Trophoblast cell (in vitro differentiated cells and primary cell): ENCODE results near the gene DMBX1.

Experiments used
- DNase-seq, 2 donors: peaks; one replicate each; pipeline ENCODE4 v3.0.0-alpha.2; 2016
- H2AFZ ChIP-seq: 2 replicates; pipeline ENCODE4 v1.6.1; 2013; ENCODE audit warnings: low read length, moderate library complexity, mild to moderate bottlenecking; ENCODE audit not compliant: insufficient read depth, poor library complexity
- H2AK5ac ChIP-seq: 2 replicates; pipeline ENCODE4 v1.6.1; 2013; ENCODE audit warnings: mild to moderate bottlenecking, low read length
- H2BK120ac ChIP-seq: 2 replicates; pipeline ENCODE4 v1.6.1; 2013; ENCODE audit warnings: low read length, mild to moderate bottlenecking, moderate library complexity; ENCODE audit not compliant: insufficient read depth, poor library complexity
- H2BK12ac ChIP-seq: 2 replicates; pipeline ENCODE4 v1.6.1; 2013; ENCODE audit warnings: mild to moderate bottlenecking, low read length, moderate library complexity
- H2BK5ac ChIP-seq: 2 replicates; pipeline ENCODE4 v1.6.1; 2013; ENCODE audit warnings: low read length, low read depth, moderate library complexity, mild to moderate bottlenecking; ENCODE audit not compliant: poor library complexity
- H3K14ac ChIP-seq: 2 replicates; pipeline ENCODE4 v1.6.1; 2013; ENCODE audit warnings: mild to moderate bottlenecking, low read length
- H3K18ac ChIP-seq: 2 replicates; pipeline ENCODE4 v1.6.1; 2013; ENCODE audit warnings: mild to moderate bottlenecking, low read length
- H3K23ac ChIP-seq: 2 replicates; pipeline ENCODE4 v1.6.1; 2013; ENCODE audit warnings: low read length
- H3K27ac ChIP-seq: 2 replicates; pipeline ENCODE4 v1.5.1; 2013; ENCODE audit warnings: low read depth, mild to moderate bottlenecking, inconsistent platforms, low read length, moderate library complexity
- H3K27me3 ChIP-seq: 2 replicates; pipeline ENCODE4 v1.6.1; 2013; ENCODE audit warnings: inconsistent platforms, mild to moderate bottlenecking, low read length, moderate library complexity; ENCODE audit not compliant: insufficient read depth
- H3K36me3 ChIP-seq, 2 experiments: 1 replicate in 1 of 2; 2 replicates in 1 of 2; pipeline ENCODE4 v1.6.1; 2013; ENCODE audit warnings: low read length in 2 of 2, mild to moderate bottlenecking in 2 of 2, moderate library complexity in 1 of 2; ENCODE audit not compliant: insufficient read depth in 2 of 2, control insufficient read depth in 1 of 2
- H3K4ac ChIP-seq: 2 replicates; pipeline ENCODE4 v1.6.1; 2013; ENCODE audit warnings: low read depth, mild to moderate bottlenecking, low read length, moderate library complexity
- H3K4me1 ChIP-seq, 2 experiments: 1 replicate in 1 of 2; 2 replicates in 1 of 2; pipeline ENCODE4 v1.6.1; 2013; ENCODE audit warnings: low read length in 2 of 2, mild to moderate bottlenecking in 2 of 2, moderate library complexity in 1 of 2; ENCODE audit not compliant: insufficient read depth in 2 of 2, control insufficient read depth in 1 of 2
- H3K4me2 ChIP-seq: 2 replicates; pipeline ENCODE4 v1.6.1; 2013; ENCODE audit warnings: inconsistent platforms, mild to moderate bottlenecking, low read length, moderate library complexity
- H3K4me3 ChIP-seq: 2 replicates; pipeline ENCODE4 v1.5.1; 2013; ENCODE audit warnings: mild to moderate bottlenecking, low read depth, low read length, inconsistent platforms
- H3K79me1 ChIP-seq: one replicate; pipeline ENCODE4 v1.6.1; 2013; ENCODE audit warnings: low read length
- H3K79me2 ChIP-seq: 2 replicates; pipeline ENCODE4 v1.6.1; 2013; ENCODE audit warnings: low read length, mild to moderate bottlenecking; ENCODE audit not compliant: control insufficient read depth, insufficient read depth, poor library complexity
- H3K9ac ChIP-seq: 2 replicates; pipeline ENCODE4 v1.6.1; 2013; ENCODE audit warnings: mild to moderate bottlenecking, low read length
- H3K9me3 ChIP-seq: 2 replicates; pipeline ENCODE4 v1.6.1; 2013; ENCODE audit warnings: low read depth, mild to moderate bottlenecking, control low read depth, inconsistent platforms, low read length; ENCODE audit not compliant: insufficient read depth
- H4K12ac ChIP-seq: 2 replicates; pipeline ENCODE4 v1.6.1; 2013; ENCODE audit warnings: low read depth, mild to moderate bottlenecking, low read length, moderate library complexity
- H4K8ac ChIP-seq: 2 replicates; pipeline ENCODE4 v1.6.1; 2013; ENCODE audit warnings: low read depth, mild to moderate bottlenecking, low read length, moderate library complexity
- H4K91ac ChIP-seq: one replicate; pipeline ENCODE4 v1.6.1; 2013; ENCODE audit warnings: low read depth, mild to moderate bottlenecking, low read length, moderate library complexity
- WGBS: extraction: QIAGEN DNeasy Blood & Tissue Kit; methylation state at CpG from one replicate; pipeline ENCODE4 v1.1.7; 2013; ENCODE audit warnings: missing lambda C conversion rate; ENCODE audit not compliant: insufficient read length, insufficient coverage; ENCODE audit errors: extremely low coverage; 5-methylcytosine and 5-hydroxymethylcytosine counted together

Gene DMBX1

GRCh38 chr1:46458190-46458589 is 31.4 kb upstream of the DMBX1 start:
- H3K4me2 ChIP-seq: no peak overlapping the region

GRCh38 chr1:46458846-46459245 is 30.8 kb upstream of the DMBX1 start:
- Histone ChIP-seq H2BK120ac (no peak overlapping the region), H3K36me3 (no peaks in the 10 kb centered on the region), H2AFZ (no peak overlapping the region), H2BK12ac (no peak overlapping the region), H3K4me2 (no peak overlapping the region), H4K8ac (no peak overlapping the region), H3K14ac (no peak overlapping the region), H3K79me2 (no peaks in the 10 kb centered on the region), H4K12ac (no peak overlapping the region), H4K91ac (no peak overlapping the region), H3K23ac (no peak overlapping the region), H3K18ac (no peak overlapping the region), H2AK5ac (no peak overlapping the region), H3K4ac (no peak overlapping the region), H2BK5ac (no peak overlapping the region), H3K9ac (no peak overlapping the region), H3K27ac (no peak overlapping the region), H3K4me1 (no peaks in the 10 kb centered on the region), H3K27me3 (peaks cover 22% of the 10 kb centered on the region), H3K4me3 (no peak overlapping the region), H3K79me1 (no peaks in the 10 kb centered on the region), H3K9me3 (no peaks in the 10 kb centered on the region)
- DNase-seq: no peak
- no CpG with 5 or more reads among the region's 7 CpGs for WGBS

More at GRCh38 chr1:46458190-46458589, 31.4 kb upstream of the DMBX1 start:
- no peak for DNase-seq
- no peaks in the 10 kb centered on the region for H3K79me1 ChIP-seq
- no peak overlapping the region for H2BK5ac ChIP-seq
- H3K18ac ChIP-seq: no peak overlapping the region
- no peak overlapping the region for H4K12ac ChIP-seq
- H3K4me1 ChIP-seq: no peaks in the 10 kb centered on the region
- no peak overlapping the region for H3K27ac ChIP-seq
- H3K23ac ChIP-seq: no peak overlapping the region
- no peak overlapping the region for H2AFZ ChIP-seq
- H2BK120ac ChIP-seq: no peak overlapping the region
- H3K79me2 ChIP-seq: no peaks in the 10 kb centered on the region
- peaks cover 23% of the 10 kb centered on the region for H3K27me3 ChIP-seq
- no peak overlapping the region for H4K8ac ChIP-seq
- no peak overlapping the region for H3K4me3 ChIP-seq
- H3K36me3 ChIP-seq: no peaks in the 10 kb centered on the region
- H2BK12ac ChIP-seq: no peak overlapping the region
- no peak overlapping the region for H4K91ac ChIP-seq
- no peak overlapping the region for H3K14ac ChIP-seq
- H3K9me3 ChIP-seq: no peaks in the 10 kb centered on the region
- no peak overlapping the region for H3K4ac ChIP-seq
- no peak overlapping the region for H2AK5ac ChIP-seq
- no CpG with 5 or more reads among the region's 4 CpGs for WGBS
- H3K9ac ChIP-seq: no peak overlapping the region

DNA sequence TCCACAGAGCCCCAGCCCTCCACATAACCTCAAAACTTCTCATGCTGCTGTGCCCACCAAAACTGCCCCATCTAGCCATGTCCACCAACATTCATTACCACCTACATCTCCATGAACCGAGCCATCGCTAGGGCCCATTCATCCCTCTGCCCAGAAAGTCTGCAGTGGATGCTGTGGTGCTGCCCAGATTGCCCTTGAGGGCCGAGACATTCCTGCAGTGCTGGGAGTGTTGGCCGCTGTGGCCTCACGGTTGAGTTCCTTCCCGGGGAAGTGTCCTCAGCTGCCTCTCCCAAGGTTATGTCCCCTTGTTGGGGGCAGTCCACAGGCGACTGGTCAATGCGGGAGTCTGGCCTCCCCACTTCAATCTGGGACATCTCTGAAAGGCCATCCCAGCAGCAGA is 30.3 kb upstream of the DMBX1 start:
- H3K79me2 ChIP-seq: no peaks in the 10 kb centered on the region

GRCh38 chr1:46461017-46461808 is 28.4 kb upstream of the DMBX1 start:
- no peaks in the 10 kb centered on the region for H3K79me1 ChIP-seq
- no peak overlapping the region for H2BK5ac ChIP-seq
- H2AFZ ChIP-seq: no peak overlapping the region
- no peak overlapping the region for H4K91ac ChIP-seq
- H3K4me3 ChIP-seq: no peak overlapping the region
- no peak overlapping the region for H3K14ac ChIP-seq
- H3K4me1 ChIP-seq: no peaks in the 10 kb centered on the region
- H2AK5ac ChIP-seq: no peak overlapping the region
- H3K79me2 ChIP-seq: no peaks in the 10 kb centered on the region
- no peak overlapping the region for H3K4me2 ChIP-seq
- no peak overlapping the region for H3K23ac ChIP-seq
- H2BK120ac ChIP-seq: no peak overlapping the region
- H4K12ac ChIP-seq: no peak overlapping the region
- no peak overlapping the region for H3K18ac ChIP-seq
- H3K9me3 ChIP-seq: no peaks in the 10 kb centered on the region
- H3K27me3 ChIP-seq: peaks cover 27% of the 10 kb centered on the region
- no peaks in the 10 kb centered on the region for H3K36me3 ChIP-seq
- no peak overlapping the region for H3K4ac ChIP-seq
- WGBS: no CpG with 5 or more reads among the region's 11 CpGs
- no peak overlapping the region for H3K9ac ChIP-seq
- H2BK12ac ChIP-seq: no peak overlapping the region
- H3K27ac ChIP-seq: no peak overlapping the region
- no peak for DNase-seq
- no peak overlapping the region for H4K8ac ChIP-seq

More for the DNA sequence above, 30.3 kb upstream of the DMBX1 start:
- no CpG with 5 or more reads among the region's 8 CpGs for WGBS
- Histone ChIP-seq H3K36me3 (no peaks in the 10 kb centered on the region), H4K12ac (no peak overlapping the region), H3K4me1 (no peaks in the 10 kb centered on the region), H3K27me3 (peaks cover 22% of the 10 kb centered on the region), H2AFZ (no peak overlapping the region), H3K4me3 (no peak overlapping the region), H3K14ac (no peak overlapping the region), H3K4ac (no peak overlapping the region), H3K27ac (no peak overlapping the region), H4K91ac (no peak overlapping the region), H3K4me2 (no peak overlapping the region), H3K9me3 (no peaks in the 10 kb centered on the region), H3K9ac (no peak overlapping the region), H3K18ac (no peak overlapping the region), H3K79me1 (no peaks in the 10 kb centered on the region), H2BK120ac (no peak overlapping the region), H2AK5ac (no peak overlapping the region), H3K23ac (no peak overlapping the region), H4K8ac (no peak overlapping the region), H2BK12ac (no peak overlapping the region), H2BK5ac (no peak overlapping the region)
- no peak for DNase-seq
